GM21360 (cell line): ENCODE measurements around the gene NT5M.

Experiments
- ATAC-seq: cut with Tn5 transposase; IDR thresholded peaks from one replicate; pipeline ENCODE4 v1.9.1; 2021; ENCODE audit warnings: mild to moderate bottlenecking, moderate library complexity; ENCODE audit not compliant: unreplicated experiment

The NT5M gene

GRCh38 chr17:17387498-17388362 lies 84.6 kb downstream of the NT5M start:
- no peak for ATAC-seq

GRCh38 chr17:17388657-17389496 lies 85.7 kb downstream of the NT5M start:
- ATAC-seq = no peak

DNA sequence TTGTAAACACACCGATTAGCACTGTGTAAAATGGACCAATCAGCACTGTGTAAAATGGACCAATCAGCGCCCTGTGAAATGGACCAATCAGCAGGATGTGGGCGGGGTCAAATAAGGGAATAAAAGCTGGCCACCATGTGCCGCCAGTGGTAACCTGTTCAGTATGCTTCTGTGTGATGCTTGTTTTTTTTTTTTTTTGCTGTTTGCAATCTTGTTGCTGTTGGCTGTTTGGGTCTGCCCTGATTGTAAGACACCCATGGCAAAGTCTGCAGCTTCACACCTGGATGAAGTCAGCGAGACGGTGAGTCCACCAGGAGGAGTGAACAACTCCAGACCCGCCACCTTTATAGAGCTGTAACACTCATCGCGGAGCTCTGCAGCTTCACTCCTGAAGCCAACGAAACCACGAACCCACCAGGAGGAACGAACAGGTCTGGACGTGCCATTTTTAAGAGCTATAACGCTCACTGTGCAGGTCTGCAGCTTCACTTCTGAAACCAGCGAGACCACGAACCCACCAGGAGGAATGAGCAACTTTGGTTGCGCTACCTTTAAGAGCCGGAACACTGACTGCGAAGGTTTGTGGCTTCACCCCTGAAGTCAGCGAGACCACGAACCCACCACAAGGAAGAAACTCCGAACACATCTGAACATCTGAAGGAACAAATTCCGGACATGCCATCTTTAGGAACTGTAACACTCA lies 88.6 kb downstream of the NT5M start:
- no peak for ATAC-seq

DNA sequence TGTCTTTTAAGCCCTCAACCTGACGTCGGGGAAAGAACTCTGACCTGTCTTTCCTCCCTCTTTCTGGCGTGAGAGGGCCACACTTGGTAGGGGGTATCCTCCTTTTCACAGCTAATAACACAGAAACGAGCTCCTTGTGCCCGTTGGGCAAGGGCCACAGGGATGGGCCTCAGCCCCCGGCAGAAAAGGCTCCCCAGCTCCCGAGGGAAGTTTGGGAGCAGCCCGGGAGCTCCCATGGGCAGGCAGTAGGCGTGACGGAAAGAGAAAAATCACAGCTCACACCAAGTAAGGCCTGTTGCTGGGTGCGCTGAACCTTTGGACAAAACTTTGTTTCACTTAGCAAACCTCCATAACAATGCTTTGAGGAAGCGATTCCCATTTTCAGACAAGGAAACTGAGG lies 90.8 kb downstream of the NT5M start:
- no peak for ATAC-seq

GRCh38 chr17:17394494-17394893 lies 91.3 kb downstream of the NT5M start:
- ATAC-seq = no peak

- ATAC-seq = no peak
These were observed 92.2 kb downstream of the NT5M start for GRCh38 chr17:17395246-17395802.

GRCh38 chr17:17395885-17396284 lies 92.7 kb downstream of the NT5M start:
- ATAC-seq = no peak
